Bronchial epithelial cell (primary cell): ENCODE results near the gene CTAGE1. TPM values are rescaled to one million over a fixed set of nuclear protein-coding genes. Genes with fewer than 3 reads are reported as not detected.
A peak's percentile ranks its signal among the peaks of the same experiment; 100 is the strongest.

ENCODE experiments used
- DNase-seq: peaks from one replicate; pipeline ENCODE4 v3.0.0-alpha.2; 2010; ENCODE audit warnings: low read depth
- FAIRE-seq: peaks from 2 replicates; lab custom pipeline; 2011; peaks lifted over from hg19 to GRCh38; lab: Jason Lieb, UNC
- H3K27me3 ChIP-seq: 2 replicates; pipeline ENCODE4 v1.5.1; 2011; ENCODE audit warnings: low read length; ENCODE audit not compliant: control insufficient read depth, insufficient read depth
- H3K36me3 ChIP-seq: 2 replicates; pipeline ENCODE4 v1.5.1; 2011; ENCODE audit warnings: low read length; ENCODE audit not compliant: control insufficient read depth, insufficient read depth
- H3K4me3 ChIP-seq: 2 replicates; pipeline ENCODE4 v1.5.1; 2011; ENCODE audit warnings: mild to moderate bottlenecking, low read depth, low read length, control low read depth
- CTCF ChIP-seq: IDR thresholded peaks from 2 replicates; pipeline ENCODE4 v1.5.1; 2011; ENCODE audit warnings: mild to moderate bottlenecking, moderate library complexity, low read length, control low read depth, inconsistent platforms; ENCODE audit not compliant: insufficient read depth, severe bottlenecking
- total RNA-seq: library from RNA; depleted of rRNA; stranded (reverse); fragments of >200 nt; gene quantifications from 2 replicates; pipeline ENCODE4 v1.2.1, GENCODE V29; 2014

CTAGE1 gene
- total RNA-seq, 1 donor from 2014 or later, result not detected

GRCh38 chr18:22457524-22457923 lies 39.8 kb upstream of the CTAGE1 start:
- DNase-seq (no peak), FAIRE-seq (no peak)
- no peaks in the 10 kb centered on the region for H3K27me3 ChIP-seq
- no peak for TF ChIP-seq CTCF
- H3K36me3 ChIP-seq, result no peaks in the 10 kb centered on the region
- H3K4me3 ChIP-seq, result no peak overlapping the region

DNA sequence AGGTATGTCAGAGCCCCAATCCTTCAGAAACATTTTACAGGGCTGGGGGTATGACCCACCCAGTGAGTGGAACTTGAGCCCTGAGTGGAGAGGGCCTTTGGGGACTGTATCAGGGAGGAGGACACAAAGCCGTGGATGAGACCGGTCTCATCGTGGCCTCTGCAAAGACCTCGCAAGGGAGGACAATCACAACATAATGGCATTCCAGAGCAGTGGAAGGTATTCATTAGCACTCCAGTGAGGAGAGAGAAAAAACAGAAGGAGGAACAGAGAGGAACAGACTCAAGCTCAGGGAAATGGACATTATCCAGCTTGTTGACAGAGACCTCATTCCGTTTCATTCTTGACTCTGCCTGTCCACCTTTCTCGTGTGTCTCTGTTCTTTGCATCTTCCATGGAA lies 38.8 kb upstream of the CTAGE1 start:
- Histone ChIP-seq H3K36me3 (no peaks in the 10 kb centered on the region), H3K4me3 (no peak overlapping the region), H3K27me3 (no peaks in the 10 kb centered on the region)
- FAIRE-seq (peak; percentile 18), DNase-seq (no peak)
- no peak for TF ChIP-seq CTCF

GRCh38 chr18:22456116-22456480 lies 38.4 kb upstream of the CTAGE1 start:
- no peak for DNase-seq
- FAIRE-seq, result no peak
- TF ChIP-seq CTCF, result no peak
- H3K36me3 ChIP-seq, result no peaks in the 10 kb centered on the region
- H3K27me3 ChIP-seq, result no peaks in the 10 kb centered on the region
- no peak overlapping the region for H3K4me3 ChIP-seq

- TF ChIP-seq CTCF, result no peak
- Histone ChIP-seq H3K4me3 (no peak overlapping the region), H3K36me3 (no peaks in the 10 kb centered on the region), H3K27me3 (no peaks in the 10 kb centered on the region)
- FAIRE-seq (no peak), DNase-seq (no peak)
These were observed 37.9 kb upstream of the CTAGE1 start for GRCh38 chr18:22455425-22456115.

GRCh38 chr18:22453315-22453714 lies 35.6 kb upstream of the CTAGE1 start:
- no peak overlapping the region for H3K4me3 ChIP-seq
- TF ChIP-seq CTCF, result no peak
- no peaks in the 10 kb centered on the region for H3K27me3 ChIP-seq
- no peaks in the 10 kb centered on the region for H3K36me3 ChIP-seq
- no peak for FAIRE-seq
- no peak for DNase-seq

DNA sequence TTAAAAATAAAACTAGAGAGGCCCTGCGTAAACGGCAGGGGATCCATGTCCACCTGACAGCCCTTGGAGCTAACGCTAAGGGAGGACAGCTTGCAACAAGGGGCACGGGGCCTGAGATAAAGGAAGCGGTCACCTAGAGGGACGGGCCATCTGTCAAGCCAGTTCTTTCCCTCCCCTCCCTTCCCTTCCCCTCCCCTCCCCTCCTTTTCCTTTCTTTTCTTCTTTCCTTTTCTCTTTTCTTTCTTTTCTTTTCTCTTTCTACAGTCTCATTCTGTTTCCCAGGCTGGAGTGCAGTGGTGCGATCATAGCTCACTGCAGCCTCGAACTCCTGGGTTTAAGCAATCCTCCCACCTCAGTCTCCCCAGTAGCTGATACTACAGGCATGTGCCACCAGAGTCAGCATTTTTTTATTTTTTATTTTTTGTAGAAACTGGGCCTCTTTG lies 34.5 kb upstream of the CTAGE1 start:
- no peak for TF ChIP-seq CTCF
- Histone ChIP-seq H3K27me3 (no peaks in the 10 kb centered on the region), H3K4me3 (no peak overlapping the region), H3K36me3 (no peaks in the 10 kb centered on the region)
- DNase-seq (no peak), FAIRE-seq (no peak)
